SK-N-SH treated with all-trans-retinoic acid at 6 μM for 48 hours (cell line): ENCODE results near the gene SLC1A4.

Source experiments
- ATAC-seq: fragments of 200-7000 bp; cut with Tn5 transposase; 3 replicates; pipeline ENCODE4 v1.9.1; 2020; ENCODE audit warnings: mild to moderate bottlenecking, moderate library complexity
- ARNTL ChIP-seq: fragments of 450-650 bp; formaldehyde crosslinking; IDR thresholded peaks from 2 replicates; pipeline ENCODE4 v1.5.0; 2020; ENCODE audit warnings: low read depth, mild to moderate bottlenecking, moderate library complexity, borderline replicate concordance
- BACH2 ChIP-seq: fragments of 250-450 bp; sonication (Bioruptor Pico); IDR thresholded peaks from 2 replicates; pipeline ENCODE4 v1.9.0; 2021; ENCODE audit warnings: mild to moderate bottlenecking, borderline replicate concordance
- CREB5 ChIP-seq: fragments of 250-450 bp; sonication (Bioruptor Pico); IDR thresholded peaks from 2 replicates; pipeline ENCODE4 v1.5.1; 2020; ENCODE audit warnings: low read depth, mild to moderate bottlenecking, moderate library complexity
- CSRNP3 ChIP-seq: fragments of 250-450 bp; sonication (Bioruptor Pico); IDR thresholded peaks from 2 replicates; pipeline ENCODE4 v1.5.1; 2021; ENCODE audit warnings: mild to moderate bottlenecking, moderate library complexity
- ESRRG ChIP-seq: fragments of 250-450 bp; sonication (Bioruptor Pico); IDR thresholded peaks from 2 replicates; pipeline ENCODE4 v1.6.1; 2021; ENCODE audit warnings: mild to moderate bottlenecking
- GLIS3 ChIP-seq: fragments of 250-450 bp; sonication (Bioruptor Pico); IDR thresholded peaks from 2 replicates; pipeline ENCODE4 v1.5.0; 2020; ENCODE audit warnings: mild to moderate bottlenecking, moderate library complexity
- ISL1 ChIP-seq: fragments of 250-450 bp; sonication (Bioruptor Pico); IDR thresholded peaks from 2 replicates; pipeline ENCODE4 v2.1.2; 2022; ENCODE audit warnings: mild to moderate bottlenecking, moderate library complexity
- OSR1 ChIP-seq: fragments of 250-450 bp; sonication (Bioruptor Pico); IDR thresholded peaks from 2 replicates; pipeline ENCODE4 v1.8.0; 2022; ENCODE audit warnings: moderate library complexity, mild to moderate bottlenecking, inconsistent platforms
- PPARA ChIP-seq: fragments of 250-450 bp; sonication (Bioruptor Pico); IDR thresholded peaks from 2 replicates; pipeline ENCODE4 v1.5.0; 2020; ENCODE audit warnings: mild to moderate bottlenecking, borderline replicate concordance
- RARB ChIP-seq: fragments of 250-450 bp; sonication (Bioruptor Pico); IDR thresholded peaks from 2 replicates; pipeline ENCODE4 v1.8.0; 2021; ENCODE audit warnings: mild to moderate bottlenecking, moderate library complexity
- SNAI2 ChIP-seq: fragments of 250-450 bp; sonication (Bioruptor Pico); IDR thresholded peaks from 2 replicates; pipeline ENCODE4 v1.5.0; 2020; ENCODE audit warnings: mild to moderate bottlenecking, moderate library complexity
- TCF4 ChIP-seq: fragments of 250-450 bp; sonication (Bioruptor Pico); IDR thresholded peaks from 2 replicates; pipeline ENCODE4 v1.8.0; 2021; ENCODE audit warnings: mild to moderate bottlenecking, moderate library complexity, borderline replicate concordance
- TOX ChIP-seq: fragments of 250-450 bp; sonication (Bioruptor Pico); IDR thresholded peaks from 2 replicates; pipeline ENCODE4 v1.8.0; 2021; ENCODE audit warnings: mild to moderate bottlenecking, moderate library complexity, borderline replicate concordance
- TSHZ2 ChIP-seq: fragments of 250-450 bp; sonication (Bioruptor Pico); IDR thresholded peaks from 2 replicates; pipeline ENCODE4 v1.5.0; 2020; ENCODE audit warnings: mild to moderate bottlenecking, moderate library complexity
- ZC3H10 ChIP-seq: fragments of 250-450 bp; sonication (Bioruptor Pico); IDR thresholded peaks from 2 replicates; pipeline ENCODE4 v1.5.1; 2021; ENCODE audit warnings: mild to moderate bottlenecking, moderate library complexity
- ZFP3 ChIP-seq: fragments of 250-450 bp; sonication (Bioruptor Pico); IDR thresholded peaks from 2 replicates; pipeline ENCODE4 v1.5.0; 2020; ENCODE audit warnings: mild to moderate bottlenecking, moderate library complexity
- ZFP30 ChIP-seq: fragments of 450-650 bp; formaldehyde crosslinking; IDR thresholded peaks from 2 replicates; pipeline ENCODE4 v1.5.0; 2022; ENCODE audit warnings: mild to moderate bottlenecking, moderate library complexity
- ZNF565 ChIP-seq: fragments of 450-650 bp; formaldehyde crosslinking; conservative IDR thresholded peaks from 2 replicates; pipeline ENCODE4 v1.5.0; 2020; ENCODE audit warnings: low read depth, mild to moderate bottlenecking, moderate library complexity
- ZNF70 ChIP-seq: fragments of 450-650 bp; formaldehyde crosslinking; IDR thresholded peaks from 2 replicates; pipeline ENCODE4 v1.5.0; 2020; ENCODE audit warnings: mild to moderate bottlenecking, moderate library complexity
- ZNF8 ChIP-seq: fragments of 450-650 bp; formaldehyde crosslinking; IDR thresholded peaks from 2 replicates; pipeline ENCODE4 v1.5.0; 2020; ENCODE audit warnings: mild to moderate bottlenecking, moderate library complexity
- TF ChIP-seq, protein P1 (sequence below): fragments of 250-450 bp; sonication (Bioruptor Pico); IDR thresholded peaks from 2 replicates; pipeline ENCODE4 v1.8.0; 2020; ENCODE audit warnings: mild to moderate bottlenecking, moderate library complexity, borderline replicate concordance
- TF ChIP-seq, protein P2 (sequence below): fragments of 250-450 bp; sonication (Bioruptor Pico); IDR thresholded peaks from 2 replicates; pipeline ENCODE4 v1.8.0; 2021; ENCODE audit warnings: low read depth, mild to moderate bottlenecking, moderate library complexity, borderline replicate concordance

Gene SLC1A4

GRCh38 chr2:65049010-65049639, 59.9 kb downstream of the SLC1A4 start:
- ATAC-seq, result no peak
- TF ChIP-seq TSHZ2 (CRISPR knock-in tag), result no peak
- no peak for TF ChIP-seq OSR1 (CRISPR knock-in tag)
- TF ChIP-seq ARNTL (CRISPR knock-in tag), result no peak
- TF ChIP-seq SNAI2 (CRISPR knock-in tag), result no peak
- no peak for TF ChIP-seq ZNF565 (CRISPR knock-in tag)
- no peak for TF ChIP-seq GLIS3 (CRISPR knock-in tag)
- no peak for TF ChIP-seq RARB (CRISPR knock-in tag)
- TF ChIP-seq ZNF70 (CRISPR knock-in tag), result no peak
- no peak for TF ChIP-seq BACH2 (CRISPR knock-in tag)
- TF ChIP-seq ZFP30, result no peak
- TF ChIP-seq TCF4 (CRISPR knock-in tag), result no peak
- no peak for TF ChIP-seq TOX (CRISPR knock-in tag)
- TF ChIP-seq CSRNP3 (CRISPR knock-in tag), result no peak
- TF ChIP-seq ZC3H10 (CRISPR knock-in tag), result no peak
- no peak for TF ChIP-seq CREB5 (CRISPR knock-in tag)
- no peak for TF ChIP-seq ISL1 (CRISPR knock-in tag)
- no peak for TF ChIP-seq ZNF8 (CRISPR knock-in tag)

- ATAC-seq, result no peak
- TF ChIP-seq ZNF70 (CRISPR knock-in tag), result no peak
- TF ChIP-seq, protein P1, sequence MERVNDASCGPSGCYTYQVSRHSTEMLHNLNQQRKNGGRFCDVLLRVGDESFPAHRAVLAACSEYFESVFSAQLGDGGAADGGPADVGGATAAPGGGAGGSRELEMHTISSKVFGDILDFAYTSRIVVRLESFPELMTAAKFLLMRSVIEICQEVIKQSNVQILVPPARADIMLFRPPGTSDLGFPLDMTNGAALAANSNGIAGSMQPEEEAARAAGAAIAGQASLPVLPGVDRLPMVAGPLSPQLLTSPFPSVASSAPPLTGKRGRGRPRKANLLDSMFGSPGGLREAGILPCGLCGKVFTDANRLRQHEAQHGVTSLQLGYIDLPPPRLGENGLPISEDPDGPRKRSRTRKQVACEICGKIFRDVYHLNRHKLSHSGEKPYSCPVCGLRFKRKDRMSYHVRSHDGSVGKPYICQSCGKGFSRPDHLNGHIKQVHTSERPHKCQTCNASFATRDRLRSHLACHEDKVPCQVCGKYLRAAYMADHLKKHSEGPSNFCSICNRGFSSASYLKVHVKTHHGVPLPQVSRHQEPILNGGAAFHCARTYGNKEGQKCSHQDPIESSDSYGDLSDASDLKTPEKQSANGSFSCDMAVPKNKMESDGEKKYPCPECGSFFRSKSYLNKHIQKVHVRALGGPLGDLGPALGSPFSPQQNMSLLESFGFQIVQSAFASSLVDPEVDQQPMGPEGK, result no peak
- TF ChIP-seq TCF4 (CRISPR knock-in tag), result no peak
- TF ChIP-seq ISL1 (CRISPR knock-in tag), result no peak
- no peak for TF ChIP-seq PPARA (CRISPR knock-in tag)
- no peak for TF ChIP-seq ZC3H10 (CRISPR knock-in tag)
- no peak for TF ChIP-seq CSRNP3 (CRISPR knock-in tag)
- TF ChIP-seq, protein P2, sequence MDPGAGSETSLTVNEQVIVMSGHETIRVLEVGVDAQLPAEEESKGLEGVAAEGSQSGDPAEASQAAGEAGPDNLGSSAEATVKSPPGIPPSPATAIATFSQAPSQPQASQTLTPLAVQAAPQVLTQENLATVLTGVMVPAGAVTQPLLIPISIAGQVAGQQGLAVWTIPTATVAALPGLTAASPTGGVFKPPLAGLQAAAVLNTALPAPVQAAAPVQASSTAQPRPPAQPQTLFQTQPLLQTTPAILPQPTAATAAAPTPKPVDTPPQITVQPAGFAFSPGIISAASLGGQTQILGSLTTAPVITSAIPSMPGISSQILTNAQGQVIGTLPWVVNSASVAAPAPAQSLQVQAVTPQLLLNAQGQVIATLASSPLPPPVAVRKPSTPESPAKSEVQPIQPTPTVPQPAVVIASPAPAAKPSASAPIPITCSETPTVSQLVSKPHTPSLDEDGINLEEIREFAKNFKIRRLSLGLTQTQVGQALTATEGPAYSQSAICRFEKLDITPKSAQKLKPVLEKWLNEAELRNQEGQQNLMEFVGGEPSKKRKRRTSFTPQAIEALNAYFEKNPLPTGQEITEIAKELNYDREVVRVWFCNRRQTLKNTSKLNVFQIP (CRISPR knock-in tag), result no peak
- no peak for TF ChIP-seq ZFP3 (CRISPR knock-in tag)
- TF ChIP-seq ZNF565 (CRISPR knock-in tag), result no peak
- no peak for TF ChIP-seq ZNF8 (CRISPR knock-in tag)
- no peak for TF ChIP-seq GLIS3 (CRISPR knock-in tag)
- TF ChIP-seq TOX (CRISPR knock-in tag), result no peak
- TF ChIP-seq SNAI2 (CRISPR knock-in tag), result no peak
- no peak for TF ChIP-seq BACH2 (CRISPR knock-in tag)
- no peak for TF ChIP-seq ESRRG (CRISPR knock-in tag)
- TF ChIP-seq OSR1 (CRISPR knock-in tag), result no peak
Observed at GRCh38 chr2:65050931-65051330, 61.7 kb downstream of the SLC1A4 start.
